Mesodermal cell (in vitro differentiated cells): ENCODE results near the gene FBXW11.

Source experiments
- H3K27ac ChIP-seq: 2 replicates; pipeline ENCODE4 v1.7.0; 2013; ENCODE audit warnings: mild to moderate bottlenecking, low read depth, low read length, moderate library complexity; ENCODE audit not compliant: severe bottlenecking
- H3K36me3 ChIP-seq: 2 replicates; pipeline ENCODE4 v1.7.1; 2013; ENCODE audit warnings: mild to moderate bottlenecking, low read length, moderate library complexity; ENCODE audit not compliant: control insufficient read depth, insufficient read depth
- H3K4me1 ChIP-seq: one replicate; pipeline ENCODE4 v1.7.1; 2013; ENCODE audit warnings: mild to moderate bottlenecking, low read length; ENCODE audit not compliant: insufficient read depth, control insufficient read depth, poor library complexity, severe bottlenecking
- H3K4me3 ChIP-seq: 2 replicates; pipeline ENCODE4 v1.7.0; 2013; ENCODE audit warnings: low read length, control low read depth, mild to moderate bottlenecking; ENCODE audit not compliant: insufficient read depth, poor library complexity, severe bottlenecking; ENCODE audit errors: extremely low read depth
- H3K9me3 ChIP-seq: 2 replicates; pipeline ENCODE4 v1.7.1; 2013; ENCODE audit warnings: mild to moderate bottlenecking, low read length, moderate library complexity; ENCODE audit not compliant: control insufficient read depth
- WGBS, 2 experiments: methylation state at CpG; one replicate each; pipeline ENCODE4 v1.1.5; 2013; ENCODE audit warnings: missing lambda C conversion rate in 2 of 2; ENCODE audit not compliant: insufficient coverage in 2 of 2; 5-methylcytosine and 5-hydroxymethylcytosine counted together

Gene FBXW11

DNA sequence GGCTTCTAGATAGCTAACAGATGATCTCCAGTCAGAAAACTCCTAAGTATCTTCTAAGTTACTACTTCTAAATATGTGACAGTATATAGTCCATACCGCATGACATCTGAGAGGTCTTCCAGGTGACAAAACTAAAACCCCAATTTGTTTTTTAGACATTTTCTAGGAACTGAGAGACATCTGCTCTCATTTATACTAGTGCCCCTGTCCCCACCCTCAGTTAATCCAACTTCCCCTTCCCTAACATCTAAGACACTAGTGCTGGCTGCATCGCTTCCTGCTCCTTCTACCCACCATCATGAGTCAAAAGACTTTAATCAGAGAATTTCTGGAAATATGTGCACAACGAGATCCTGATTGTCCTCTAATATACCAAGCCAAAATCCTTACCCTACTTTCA, 37.9 kb downstream of the FBXW11 start:
- WGBS, 2 experiments, result 94 to 100% methylated on average over 2 to 3 of the region's 3 CpGs
- Histone ChIP-seq H3K9me3 (peaks cover 3% of the 10 kb centered on the region), H3K4me1 (peaks cover 4% of the 10 kb centered on the region), H3K36me3 (peaks cover 7% of the 10 kb centered on the region), H3K27ac (no peak overlapping the region), H3K4me3 (no peak overlapping the region)

DNA sequence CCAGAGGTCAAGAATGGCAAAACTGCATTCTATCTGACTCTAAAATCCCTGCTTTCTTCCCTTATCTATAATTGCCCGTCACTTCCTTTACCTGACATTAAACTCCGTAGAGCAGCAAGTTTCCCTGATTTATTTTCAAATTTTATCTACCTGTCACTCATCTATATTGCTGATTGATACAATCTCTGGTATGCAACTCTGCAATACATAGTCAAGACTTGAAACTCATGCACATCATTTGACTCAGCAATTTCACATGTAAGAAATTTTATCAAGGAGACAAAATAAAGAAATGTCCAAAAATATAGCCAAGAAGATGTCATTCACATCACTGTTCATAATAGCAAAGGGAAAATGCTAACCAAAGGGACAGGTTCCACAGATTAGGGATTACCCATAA, 39.5 kb downstream of the FBXW11 start:
- H3K36me3 ChIP-seq, result peaks cover 7% of the 10 kb centered on the region
- WGBS, 2 experiments, result 88 to 96% methylated on average over 2 of the region's 2 CpGs
- H3K4me3 ChIP-seq, result no peak overlapping the region
- no peak overlapping the region for H3K27ac ChIP-seq
- peaks cover 3% of the 10 kb centered on the region for H3K9me3 ChIP-seq
- peaks cover 4% of the 10 kb centered on the region for H3K4me1 ChIP-seq

DNA sequence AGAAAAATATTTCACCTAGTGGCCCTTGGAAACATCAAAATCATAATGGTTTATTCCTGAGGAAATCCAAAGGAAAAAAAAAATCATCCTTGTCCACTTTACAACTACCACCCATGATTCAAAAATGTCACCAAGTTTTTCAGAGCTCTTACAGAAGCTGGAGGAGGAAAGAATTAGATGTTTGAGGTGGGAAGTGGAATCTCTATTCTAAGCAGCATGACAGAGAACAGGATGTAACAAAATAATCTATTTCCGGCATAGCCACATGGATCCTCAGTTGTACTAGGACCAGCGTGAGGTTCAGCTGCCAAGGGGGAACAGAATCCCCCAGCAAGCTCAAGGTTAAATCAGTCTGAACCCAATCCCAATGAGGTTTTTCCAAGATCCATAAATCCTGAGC, 40.2 kb downstream of the FBXW11 start:
- Histone ChIP-seq H3K36me3 (peaks cover 4% of the 10 kb centered on the region), H3K27ac (no peak overlapping the region), H3K4me1 (peaks cover 4% of the 10 kb centered on the region), H3K4me3 (no peak overlapping the region), H3K9me3 (peaks cover 3% of the 10 kb centered on the region)
- 94 to 100% methylated on average over 1 to 2 of the region's 2 CpGs for WGBS, 2 experiments

DNA sequence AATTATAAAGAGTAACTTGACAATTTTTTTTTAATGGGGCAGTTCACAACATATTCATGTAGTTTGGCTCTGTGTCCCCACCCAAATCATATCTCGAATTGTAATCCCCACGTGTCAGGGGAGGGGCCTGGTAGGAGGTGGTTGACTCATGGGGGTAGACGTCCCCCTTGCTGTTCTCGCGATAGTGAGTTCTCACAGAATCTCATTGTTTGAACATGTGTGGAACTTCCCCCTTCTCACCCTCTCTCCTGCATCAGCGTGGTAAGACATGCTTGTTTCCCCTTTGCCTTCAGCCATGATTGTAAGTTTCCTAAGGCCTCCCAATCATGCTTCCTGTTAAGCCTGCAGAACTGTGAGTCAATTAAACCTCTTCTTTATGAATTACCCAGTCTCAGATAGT, 40.7 kb downstream of the FBXW11 start:
- Histone ChIP-seq H3K36me3 (peaks cover under 1% of the 10 kb centered on the region), H3K4me1 (peaks cover 4% of the 10 kb centered on the region), H3K9me3 (peaks cover 1% of the 10 kb centered on the region), H3K4me3 (no peak overlapping the region), H3K27ac (no peak overlapping the region)
- 83 to 85% methylated on average over 4 to 6 of the region's 6 CpGs for WGBS, 2 experiments

DNA sequence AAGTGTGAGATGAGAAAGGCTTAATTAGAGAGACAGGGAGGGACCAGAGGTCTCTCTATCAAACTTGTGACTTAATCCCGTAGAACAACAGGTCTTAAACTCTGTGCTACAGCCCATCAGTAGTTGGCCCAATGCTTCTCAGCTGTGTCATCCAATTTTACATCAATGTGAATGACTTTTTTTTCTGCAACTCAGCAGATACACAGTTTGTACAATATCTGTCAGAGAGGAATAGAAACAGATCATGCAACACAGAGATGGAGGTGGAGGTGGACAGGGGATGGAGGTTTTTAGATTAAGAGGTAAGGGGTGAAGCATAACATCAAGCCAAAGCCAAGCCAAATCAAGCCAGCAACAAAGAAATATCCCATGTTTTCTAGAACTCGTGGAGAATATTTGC, 43.0 kb downstream of the FBXW11 start:
- H3K27ac ChIP-seq, result no peak overlapping the region
- 90 to 100% methylated on average over 2 of the region's 2 CpGs for WGBS, 2 experiments
- no peak overlapping the region for H3K4me3 ChIP-seq
- H3K4me1 ChIP-seq, result peaks cover 4% of the 10 kb centered on the region
- peaks cover 6% of the 10 kb centered on the region for H3K36me3 ChIP-seq
- H3K9me3 ChIP-seq, result no peaks in the 10 kb centered on the region

DNA sequence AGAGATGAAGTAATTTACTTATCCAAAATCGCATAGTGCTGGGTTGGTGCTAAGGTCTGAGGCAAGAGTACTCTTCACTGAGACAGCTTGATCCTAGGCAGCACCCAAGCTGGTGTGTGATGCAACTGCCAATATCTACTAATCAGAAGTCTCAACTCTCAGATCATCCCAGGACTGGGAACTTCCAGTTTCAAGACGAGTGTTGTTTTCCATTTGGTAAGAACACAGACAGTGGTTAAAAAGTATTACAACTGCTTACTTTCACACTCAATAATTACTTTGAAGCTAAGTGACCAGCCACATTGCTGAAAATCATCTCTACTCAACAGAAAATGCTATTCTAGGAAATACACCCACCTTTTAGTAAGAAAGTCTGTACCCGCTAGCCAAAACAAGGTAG, 45.3 kb downstream of the FBXW11 start:
- Histone ChIP-seq H3K9me3 (no peaks in the 10 kb centered on the region), H3K27ac (no peak overlapping the region), H3K36me3 (peaks cover 6% of the 10 kb centered on the region), H3K4me1 (no peaks in the 10 kb centered on the region), H3K4me3 (no peak overlapping the region)
- WGBS, 2 experiments, result no CpG with 5 or more reads among the region's 3 CpGs

DNA sequence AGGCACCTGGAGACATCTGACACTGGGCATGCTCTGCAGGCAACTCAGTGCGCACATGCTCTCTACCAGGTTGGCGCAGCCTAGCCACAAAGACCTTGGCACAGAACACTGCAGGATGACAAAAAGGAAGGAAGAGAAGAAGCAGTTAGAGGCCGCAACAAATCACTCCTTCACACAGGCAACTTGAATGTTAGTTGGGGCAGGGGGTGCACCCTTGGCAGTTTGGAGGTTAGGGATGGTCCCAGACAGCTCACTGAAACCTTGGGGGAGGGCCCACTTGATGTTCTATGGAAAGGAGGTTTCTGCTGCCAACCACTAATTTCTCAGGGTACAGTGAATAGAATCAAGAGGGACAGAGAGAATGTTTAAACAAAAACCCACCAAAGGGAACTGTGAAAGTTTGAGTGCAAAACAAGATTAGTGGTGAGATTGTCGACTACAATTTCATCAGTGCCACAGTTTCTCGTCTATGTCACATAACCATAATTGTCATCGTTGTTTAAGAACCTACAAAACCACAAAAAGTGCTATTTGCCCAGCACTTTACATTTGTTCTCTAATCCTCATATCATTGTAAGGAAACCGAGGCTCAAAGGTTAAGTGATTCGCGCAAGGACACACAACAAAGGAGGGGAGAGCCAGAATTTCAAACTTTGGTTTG, 48.7 kb downstream of the FBXW11 start:
- peaks cover 13% of the 10 kb centered on the region for H3K4me1 ChIP-seq
- peaks cover 6% of the 10 kb centered on the region for H3K36me3 ChIP-seq
- no peak overlapping the region for H3K27ac ChIP-seq
- no peak overlapping the region for H3K4me3 ChIP-seq
- WGBS, 2 experiments, result 82 to 96% methylated on average over 5 to 6 of the region's 9 CpGs
- no peaks in the 10 kb centered on the region for H3K9me3 ChIP-seq

DNA sequence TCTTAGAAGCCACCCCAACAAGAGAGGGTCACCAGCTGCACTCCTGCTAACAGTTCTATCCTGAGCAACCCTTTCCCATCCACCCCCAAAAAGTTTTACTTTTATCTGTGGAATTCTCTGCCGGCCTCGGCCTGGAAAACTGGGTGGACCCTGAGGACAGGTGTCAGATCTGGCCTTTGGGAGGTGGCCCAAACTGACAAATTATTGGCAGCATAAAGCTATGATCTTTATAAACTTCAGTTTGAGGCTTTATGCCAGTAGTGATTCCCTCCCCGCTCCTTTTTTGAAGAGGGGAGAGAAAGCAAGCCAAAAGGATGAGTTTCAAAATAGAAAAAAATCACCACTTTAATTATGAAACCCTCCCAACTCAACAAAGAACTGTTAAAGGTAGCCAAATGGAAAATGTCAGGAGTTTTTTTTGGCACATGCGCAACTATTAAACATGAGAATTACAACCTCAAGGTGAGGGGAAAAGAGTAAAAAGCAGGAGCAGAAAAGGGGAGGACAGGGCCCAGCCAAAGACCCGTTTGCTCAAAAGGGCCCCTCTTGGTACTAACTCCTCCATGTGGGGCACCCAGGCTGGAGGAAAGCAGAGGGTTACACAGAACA, 49.4 kb downstream of the FBXW11 start:
- H3K27ac ChIP-seq, result no peak overlapping the region

DNA sequence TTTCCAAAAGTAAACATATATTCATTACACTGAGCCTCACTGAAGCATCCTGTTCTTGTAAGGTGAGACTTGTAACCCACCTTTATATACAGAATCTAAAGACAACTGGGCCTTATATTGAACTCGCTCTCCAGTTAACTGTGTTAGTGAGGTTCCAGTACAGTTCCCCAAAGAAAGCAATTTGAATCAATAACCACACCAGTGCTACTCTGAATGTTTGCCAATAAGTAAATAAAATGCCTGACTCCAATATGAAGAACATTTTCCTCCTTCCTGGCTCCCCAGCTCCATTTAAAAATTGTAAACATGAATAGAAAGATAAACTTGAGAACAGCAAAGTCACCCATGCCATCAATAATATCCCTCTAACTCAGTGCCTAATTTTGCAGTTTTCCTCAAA, 50.1 kb downstream of the FBXW11 start:
- peaks cover 6% of the 10 kb centered on the region for H3K36me3 ChIP-seq
- no peaks in the 10 kb centered on the region for H3K9me3 ChIP-seq
- no peak overlapping the region for H3K4me3 ChIP-seq
- 100% methylated on average over 1 of the region's 1 CpG; no CpG with 5 or more reads in 1 of the 2 experiments for whole genome bisulfite sequencing, 2 experiments
- H3K4me1 ChIP-seq, result peaks cover 13% of the 10 kb centered on the region
- H3K27ac ChIP-seq, result no peak overlapping the region

More for the DNA sequence above, 49.4 kb downstream of the FBXW11 start:
- peaks cover 6% of the 10 kb centered on the region for H3K36me3 ChIP-seq
- H3K9me3 ChIP-seq, result no peaks in the 10 kb centered on the region
- H3K4me1 ChIP-seq, result peaks cover 13% of the 10 kb centered on the region
- H3K4me3 ChIP-seq, result no peak overlapping the region
- WGBS, 2 experiments, result 92% methylated on average over 4 of the region's 5 CpGs; no CpG with 5 or more reads in 1 of the 2 experiments

DNA sequence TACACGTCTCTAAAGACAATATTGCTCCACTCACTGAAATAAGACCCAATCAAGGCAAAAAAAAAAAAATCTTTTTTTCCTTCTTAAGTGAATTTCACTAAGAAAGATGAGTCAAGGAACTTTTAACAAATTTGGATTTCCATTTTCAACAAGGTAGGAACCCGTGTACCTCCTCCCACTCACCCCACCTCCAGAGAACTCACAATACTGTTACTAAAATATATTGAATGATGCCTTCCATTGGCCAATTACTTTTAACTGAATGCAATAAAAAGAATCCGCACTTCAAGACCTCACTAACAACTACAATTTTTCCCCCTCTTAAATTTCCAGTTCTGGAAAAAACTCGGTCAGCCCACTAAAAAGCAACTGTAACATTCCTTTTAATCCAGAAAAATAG, 50.7 kb downstream of the FBXW11 start:
- WGBS, 2 experiments, result 81 to 94% methylated on average over 2 of the region's 4 CpGs
- H3K9me3 ChIP-seq, result no peaks in the 10 kb centered on the region
- H3K36me3 ChIP-seq, result peaks cover 6% of the 10 kb centered on the region
- no peak overlapping the region for H3K4me3 ChIP-seq
- no peak overlapping the region for H3K27ac ChIP-seq
- H3K4me1 ChIP-seq, result peaks cover 13% of the 10 kb centered on the region

DNA sequence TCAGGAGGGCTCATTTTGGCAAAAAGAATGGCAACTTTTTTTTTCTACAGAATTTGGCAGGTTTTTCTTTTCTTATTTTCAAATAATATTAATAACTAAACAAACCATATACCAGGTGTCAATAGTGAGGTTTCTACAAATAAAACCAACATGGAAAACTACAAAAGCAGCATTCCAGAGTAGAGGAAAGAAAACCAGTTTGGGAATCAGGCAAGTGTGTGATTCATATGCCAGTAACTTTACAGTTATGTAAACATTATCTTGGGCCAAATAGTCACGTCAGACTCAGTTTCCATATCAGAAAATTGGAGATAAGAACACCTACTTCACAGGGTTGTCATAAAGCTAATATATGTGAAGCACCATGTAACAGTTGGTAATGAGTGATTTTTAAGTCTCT, 51.7 kb downstream of the FBXW11 start:
- peak overlapping the region; percentile 74 for H3K27ac ChIP-seq
- H3K9me3 ChIP-seq, result no peaks in the 10 kb centered on the region
- peaks cover 13% of the 10 kb centered on the region for H3K4me1 ChIP-seq
- WGBS, 2 experiments, result 100% methylated on average over 1 of the region's 1 CpG; no CpG with 5 or more reads in 1 of the 2 experiments
- no peak overlapping the region for H3K4me3 ChIP-seq
- H3K36me3 ChIP-seq, result no peaks in the 10 kb centered on the region
